Activated T-helper 1 cell treated with Interleukin-2 at 50 U/mL for 16 hours (primary cell): ENCODE measurements around the gene TMEM11.
"Not testable (repeated sequence)": the region's sequence is repeated elsewhere in the genome, so short reads cannot be mapped to it uniquely, and the experiment has no call there.

Experiments
- DNase-seq: peaks from one replicate; pipeline ENCODE4 v3.0.0-alpha.2; 2020; ENCODE audit warnings: low read depth

Gene TMEM11

DNA sequence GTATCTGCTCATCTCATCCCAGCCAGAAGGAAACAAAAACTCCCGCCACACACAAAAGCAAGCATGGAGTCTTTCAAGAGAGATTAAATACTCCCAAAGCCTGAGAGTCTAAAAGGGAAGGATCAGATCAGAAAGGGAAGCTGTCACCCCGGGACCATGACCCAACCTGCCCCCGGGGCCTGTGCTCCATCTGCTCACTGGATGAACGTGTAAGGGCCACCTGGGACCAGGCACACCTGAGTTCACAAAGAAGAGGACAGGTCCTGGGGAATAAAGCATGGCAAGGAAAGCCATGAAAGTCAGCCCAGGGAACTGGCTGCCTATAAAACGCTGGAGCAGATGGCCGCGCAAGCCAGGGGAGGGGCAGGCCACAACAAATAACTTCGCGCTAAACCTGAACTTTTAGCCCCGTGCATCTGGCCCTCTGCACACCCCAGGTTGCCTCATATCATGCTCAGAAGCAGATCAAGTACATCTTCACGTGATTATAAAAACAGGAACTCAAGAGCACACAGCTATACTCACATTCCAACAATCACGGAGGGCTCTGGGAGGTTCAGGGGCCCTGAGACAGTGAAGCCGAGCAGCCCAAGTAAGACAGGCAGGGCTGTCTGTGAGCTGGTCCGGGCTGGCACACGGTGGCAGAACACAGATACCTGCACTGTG lies 3.4 kb downstream of the TMEM11 start:
- no peak for DNase-seq

DNA sequence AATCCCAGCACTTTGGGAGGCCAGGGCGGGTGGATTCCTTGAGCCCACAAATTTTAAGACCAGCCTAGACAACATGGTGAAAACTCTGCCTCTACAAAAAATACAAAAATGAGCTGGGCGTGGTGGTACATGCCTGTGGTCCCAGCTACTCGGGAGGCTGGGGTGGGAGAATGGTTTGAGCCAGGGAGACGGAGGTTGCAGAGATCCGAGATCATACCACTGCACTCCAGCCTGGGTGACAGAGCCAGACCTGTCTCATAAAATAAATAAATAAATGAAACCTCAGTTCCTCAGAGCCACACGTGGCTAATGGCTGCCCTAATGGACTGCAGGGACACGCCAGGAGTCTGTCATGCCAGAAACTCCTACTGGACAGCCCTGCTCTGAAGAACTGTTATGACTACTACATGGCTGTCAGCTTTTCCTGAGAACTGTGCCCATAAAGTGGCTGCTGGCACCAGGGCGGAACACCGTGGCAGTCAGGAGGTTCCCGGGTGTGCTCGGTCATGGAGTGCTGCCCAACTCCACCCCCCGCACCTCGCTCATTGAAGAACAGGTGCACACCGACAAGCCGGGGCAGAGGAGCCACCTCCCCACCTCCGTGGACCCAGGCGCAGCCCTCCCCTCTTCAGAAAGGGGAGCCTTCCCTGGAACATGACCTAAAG lies 4.3 kb downstream of the TMEM11 start:
- no peak for DNase-seq

DNA sequence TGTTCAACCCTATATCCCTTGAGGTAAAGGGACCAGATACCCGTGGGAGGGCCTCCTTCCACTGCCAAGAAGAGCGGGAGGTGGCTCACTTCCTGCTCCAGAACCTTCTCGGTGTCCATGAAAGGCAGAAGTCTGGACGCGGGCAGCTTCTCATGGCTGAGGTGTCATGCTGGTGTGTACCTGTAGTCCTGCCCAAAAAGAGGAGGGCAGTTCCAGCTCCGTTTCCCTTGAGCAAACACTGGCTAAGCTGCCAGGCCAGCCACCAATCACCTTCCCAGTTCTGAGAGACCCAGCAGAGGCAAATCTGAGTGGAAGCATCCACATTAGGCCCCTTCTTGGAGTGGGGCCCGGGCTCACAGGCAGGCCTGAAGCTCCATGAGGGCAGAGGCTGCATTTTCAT lies 5.6 kb downstream of the TMEM11 start:
- DNase-seq: no peak

DNA sequence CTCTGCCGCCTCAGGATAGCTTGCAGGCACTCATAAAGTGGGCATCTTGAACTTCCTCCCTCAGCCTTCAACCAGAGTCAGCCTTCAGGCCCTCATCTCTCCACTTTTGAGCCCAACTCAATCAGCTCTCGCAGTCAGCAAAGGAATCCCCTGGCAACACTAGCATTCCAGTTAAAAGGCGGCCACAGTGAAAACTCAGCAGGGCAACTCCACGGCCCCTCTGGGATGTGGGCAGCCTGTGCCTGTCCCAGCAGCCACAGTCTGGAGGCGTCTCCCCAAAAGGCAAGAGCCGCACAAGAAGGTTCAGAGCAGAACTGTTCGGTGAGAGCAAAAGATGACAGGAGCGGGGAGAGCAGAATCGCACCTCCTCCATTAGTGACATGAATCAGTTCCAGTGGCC lies 9.0 kb downstream of the TMEM11 start:
- DNase-seq: no peak

DNA sequence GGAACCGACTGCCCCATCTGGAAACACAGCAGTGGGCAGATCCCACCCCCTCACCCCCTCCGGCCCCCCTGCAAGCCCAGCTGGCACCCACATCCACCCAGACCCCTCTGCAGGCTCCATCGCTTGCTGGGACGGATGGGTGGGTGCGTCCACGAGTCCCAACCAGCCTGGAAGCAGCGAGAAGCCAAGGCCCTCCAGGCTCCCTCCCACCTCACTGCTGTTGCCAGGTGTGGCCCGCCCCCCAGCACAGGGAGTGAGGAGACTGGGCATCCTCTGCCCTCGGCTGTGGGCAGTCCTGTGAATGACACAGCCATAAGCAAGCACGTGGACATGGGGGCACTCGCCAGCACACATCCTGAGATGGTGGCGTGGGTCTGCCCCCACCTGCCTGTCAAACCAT lies 11.4 kb downstream of the TMEM11 start:
- DNase-seq: no peak

DNA sequence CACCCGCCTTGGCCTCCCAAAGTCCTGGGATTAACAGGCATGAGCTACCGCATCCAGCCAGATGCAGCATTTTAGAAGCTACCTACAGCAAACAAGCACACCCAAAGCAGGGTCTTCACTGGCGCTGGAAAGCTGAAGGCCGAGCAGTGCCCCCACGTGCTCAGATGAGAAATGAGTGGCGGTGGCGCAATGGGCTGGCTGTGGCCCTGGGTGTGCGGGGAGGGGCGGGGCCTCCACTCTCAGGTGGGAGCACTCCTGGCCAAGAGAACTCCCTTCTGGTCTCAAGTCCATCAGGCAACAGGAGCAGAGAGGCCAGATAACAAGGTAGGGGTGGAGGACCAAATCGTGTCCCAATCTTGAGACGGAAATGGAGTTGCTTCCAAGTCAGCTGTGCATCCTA lies 12.1 kb downstream of the TMEM11 start:
- DNase-seq: no peak

DNA sequence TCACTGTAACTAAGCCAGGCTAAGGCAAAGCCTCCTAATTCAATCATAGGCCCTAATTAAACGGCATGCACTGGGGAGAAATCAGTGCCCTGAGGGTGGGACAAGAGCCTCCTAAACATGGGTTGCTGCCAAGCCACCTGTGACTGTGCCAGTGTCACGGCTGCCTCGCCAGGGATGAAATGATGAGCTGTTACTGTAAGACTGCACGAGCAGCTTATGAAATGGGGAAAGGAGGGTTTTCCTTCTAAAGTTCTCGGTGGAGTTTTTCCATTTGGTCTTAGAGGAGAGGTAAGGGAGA lies 12.7 kb downstream of the TMEM11 start:
- DNase-seq: no peak

DNA sequence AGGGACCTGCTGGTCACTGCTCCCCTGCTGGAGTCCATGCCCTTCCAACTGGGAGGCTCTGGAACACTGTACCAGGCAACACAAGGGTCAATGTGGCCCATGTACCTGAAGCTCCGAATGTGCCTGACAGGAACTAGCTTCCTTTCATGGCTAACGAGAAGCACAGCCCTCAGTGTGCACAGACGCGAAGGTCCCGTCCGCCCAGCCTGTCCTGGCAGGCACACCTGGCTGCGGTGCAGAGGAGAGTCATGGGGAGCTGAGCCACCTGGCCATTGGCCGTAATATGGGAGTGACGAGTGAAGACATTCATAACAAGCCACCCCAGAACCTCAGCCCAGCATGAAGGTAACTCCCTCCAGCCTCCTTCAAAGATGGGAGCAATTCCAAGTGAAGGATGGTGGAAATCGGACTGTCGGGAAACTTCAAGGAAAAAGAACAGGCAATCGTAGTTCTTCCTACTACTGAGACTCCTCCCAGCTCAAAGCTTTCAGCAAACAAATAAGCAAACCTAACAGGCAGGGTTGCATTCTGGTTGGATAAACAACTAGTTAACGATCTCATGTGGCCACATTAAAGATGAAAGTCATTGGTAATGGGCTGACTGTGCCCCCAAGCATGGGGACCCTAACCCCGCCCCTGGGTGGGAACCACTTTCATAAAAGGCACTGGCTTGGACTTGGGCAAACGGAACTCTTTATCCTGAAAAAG lies 13.2 kb downstream of the TMEM11 start:
- no peak for DNase-seq

DNA sequence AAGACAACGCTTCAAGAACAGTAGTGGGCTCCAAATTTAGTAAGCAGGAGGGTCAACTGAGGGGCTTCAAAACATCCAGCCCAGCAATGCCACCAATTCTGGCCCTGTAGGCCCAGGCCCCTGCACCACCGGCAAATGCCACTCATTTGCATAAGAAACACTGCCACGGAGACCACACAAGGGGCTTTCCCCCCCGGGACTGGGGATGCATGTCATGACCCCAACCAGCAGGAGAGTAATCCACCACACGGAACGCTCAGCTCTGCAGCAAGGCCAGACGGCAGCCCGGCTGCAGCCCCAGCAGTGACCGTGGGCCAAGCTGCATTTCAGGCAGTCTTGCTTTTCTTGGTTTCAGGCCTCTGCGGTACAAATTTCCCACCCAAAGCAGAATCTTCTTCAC lies 14.1 kb downstream of the TMEM11 start:
- no peak for DNase-seq

DNA sequence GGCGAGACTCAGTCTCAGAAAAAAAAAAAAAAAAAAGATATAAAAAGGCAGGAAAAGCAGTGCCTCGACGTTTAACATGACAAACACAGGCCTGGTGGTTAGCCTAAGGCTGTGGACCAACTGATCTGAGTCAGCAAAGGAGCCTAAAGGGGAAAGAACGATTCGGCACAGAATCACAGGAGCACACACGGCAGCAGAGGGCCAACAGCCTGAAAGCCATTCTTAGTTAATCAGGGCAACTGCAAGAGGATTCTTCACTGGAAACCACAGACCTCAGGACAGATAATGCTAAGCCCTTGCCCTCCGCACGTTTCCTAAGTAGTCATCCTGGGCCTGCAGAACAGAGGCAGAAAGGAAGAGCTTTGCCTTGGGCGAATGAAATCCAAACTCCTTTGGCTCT lies 14.7 kb downstream of the TMEM11 start:
- no peak for DNase-seq

DNA sequence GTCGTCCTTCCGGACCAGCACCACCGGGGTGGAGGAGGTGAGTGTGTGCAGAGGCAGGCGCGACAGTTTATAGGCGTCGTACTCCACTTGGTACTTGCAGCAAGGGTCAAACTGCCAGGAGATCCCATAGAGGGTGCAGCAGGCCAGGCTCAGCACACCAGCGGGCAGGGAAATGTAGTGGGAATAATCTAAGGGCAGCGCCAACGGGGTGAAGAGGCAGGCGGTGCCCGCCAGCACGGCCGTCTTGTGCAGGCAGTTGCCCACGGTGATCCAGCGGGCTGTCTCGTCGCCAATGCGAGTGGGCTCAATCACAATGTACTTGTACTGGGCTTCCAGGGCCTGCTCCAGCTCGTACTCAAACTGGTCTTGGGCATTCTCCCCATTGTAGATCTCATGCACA lies 15.6 kb downstream of the TMEM11 start:
- no peak for DNase-seq

DNA sequence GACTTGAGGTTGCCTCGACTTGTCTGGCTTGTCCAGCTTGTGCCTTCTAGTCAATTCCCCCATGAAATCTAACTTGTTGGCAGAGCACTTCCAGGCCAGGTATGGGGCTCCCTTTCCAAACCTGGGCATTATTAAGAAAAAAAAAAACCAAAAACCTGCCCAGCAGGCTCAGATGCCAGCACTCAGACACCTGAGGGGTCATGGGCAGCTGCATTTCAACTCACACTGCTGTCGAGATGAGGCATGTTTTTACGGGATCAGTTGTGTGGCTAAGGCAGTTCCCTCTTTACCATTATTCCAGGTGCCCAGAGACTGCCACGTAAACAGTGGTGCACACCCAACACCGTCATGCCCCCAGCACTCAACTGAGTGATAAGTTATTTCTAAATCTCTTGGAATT lies 17.8 kb downstream of the TMEM11 start:
- no peak for DNase-seq

DNA sequence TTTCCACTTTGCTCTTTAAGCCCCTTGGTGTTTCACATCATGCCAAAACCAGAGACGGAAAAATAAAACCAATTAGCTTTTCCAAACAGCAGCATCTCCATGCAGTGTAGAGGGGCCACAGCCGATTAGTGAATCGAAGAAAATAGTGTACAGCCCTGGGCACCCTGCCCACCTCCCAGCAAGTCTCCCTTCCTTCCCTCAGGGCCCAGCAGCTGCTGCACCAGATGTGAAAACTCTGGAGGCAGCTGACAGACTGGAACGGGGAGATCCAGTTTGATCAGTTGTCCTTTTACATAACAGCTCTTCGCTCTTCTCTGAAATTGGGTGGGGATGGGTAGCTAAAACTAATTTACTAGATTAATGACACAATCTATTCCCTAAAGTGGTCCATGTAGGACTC lies 19.3 kb downstream of the TMEM11 start:
- DNase-seq: no peak

DNA sequence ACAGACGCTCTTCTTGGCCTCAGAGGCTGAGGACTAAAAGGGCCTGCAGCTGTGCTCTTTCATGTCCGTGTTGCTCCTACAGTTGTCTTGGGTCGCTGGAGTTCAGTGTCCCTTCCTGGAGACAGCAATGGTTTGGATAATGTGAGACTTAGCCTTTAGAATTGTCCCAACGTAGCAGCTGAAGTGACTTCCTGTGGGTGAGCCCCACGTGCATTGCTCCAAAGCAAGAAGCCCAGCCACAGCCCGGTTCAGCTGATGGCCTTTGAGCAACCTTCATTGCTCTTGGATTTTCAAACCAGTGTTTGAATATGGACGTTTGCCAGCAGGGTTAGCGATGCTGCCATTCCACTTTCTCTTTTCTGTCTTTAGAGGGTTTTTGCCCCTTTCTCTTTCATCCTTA lies 19.7 kb downstream of the TMEM11 start:
- no peak for DNase-seq

DNA sequence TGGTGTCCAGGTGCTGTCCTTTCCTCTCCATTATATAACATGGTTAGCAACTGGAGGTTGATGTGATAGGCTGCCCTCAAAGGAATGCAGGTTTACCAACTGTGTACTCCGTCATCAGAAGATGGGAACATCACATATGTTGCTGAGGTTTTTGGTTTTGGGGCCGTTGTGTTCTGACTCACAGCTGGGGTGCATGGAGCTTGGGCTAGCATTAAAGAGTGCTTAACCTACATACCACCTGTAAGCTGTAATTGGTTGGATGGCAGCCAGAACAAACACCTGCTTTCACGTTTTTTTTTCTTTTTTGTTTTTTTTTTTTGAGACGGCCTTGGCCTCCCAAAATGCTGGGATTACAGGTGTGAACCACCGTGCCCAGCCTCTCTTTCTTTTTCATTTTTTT lies 20.9 kb downstream of the TMEM11 start:
- DNase-seq: no peak

DNA sequence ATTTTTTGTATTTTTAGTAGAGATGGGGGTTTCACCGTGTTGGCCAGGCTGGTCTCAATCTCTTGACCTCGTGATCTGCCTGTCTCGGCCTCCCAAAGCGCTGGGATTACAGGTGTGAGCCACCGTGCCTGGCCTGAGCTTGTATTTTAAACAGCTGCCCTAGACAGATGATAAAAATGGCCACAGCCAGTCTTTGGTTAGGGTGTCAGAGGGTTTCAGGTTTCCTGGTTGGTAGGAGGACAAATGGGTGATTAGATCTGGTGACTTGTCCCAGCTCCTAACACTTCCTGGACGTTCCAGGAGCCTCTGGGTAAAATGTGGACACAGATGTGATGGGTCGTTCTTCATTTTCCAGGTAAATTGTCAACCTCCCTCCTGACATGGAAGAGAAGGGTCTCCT lies 21.5 kb downstream of the TMEM11 start:
- not testable (repeated sequence) for DNase-seq

DNA sequence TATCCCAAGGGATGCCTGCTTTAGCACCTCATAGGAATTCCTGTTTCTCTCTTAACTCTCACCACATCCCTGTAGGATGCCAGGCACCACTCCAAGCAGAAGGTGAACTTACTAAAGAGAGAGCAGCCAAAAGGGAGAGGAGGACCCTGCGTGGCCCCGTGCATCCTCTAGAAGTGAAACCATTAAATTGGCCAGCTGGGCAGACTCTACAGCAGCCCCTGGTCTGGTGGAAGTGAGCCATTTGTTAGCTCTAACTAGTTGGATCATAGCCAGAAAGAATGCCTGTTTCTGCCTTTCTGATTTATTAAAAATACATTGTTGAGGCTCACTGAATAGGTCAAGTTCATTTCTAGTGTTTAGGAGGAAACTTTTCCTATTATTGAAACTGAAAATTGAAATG lies 22.3 kb downstream of the TMEM11 start:
- no peak for DNase-seq

DNA sequence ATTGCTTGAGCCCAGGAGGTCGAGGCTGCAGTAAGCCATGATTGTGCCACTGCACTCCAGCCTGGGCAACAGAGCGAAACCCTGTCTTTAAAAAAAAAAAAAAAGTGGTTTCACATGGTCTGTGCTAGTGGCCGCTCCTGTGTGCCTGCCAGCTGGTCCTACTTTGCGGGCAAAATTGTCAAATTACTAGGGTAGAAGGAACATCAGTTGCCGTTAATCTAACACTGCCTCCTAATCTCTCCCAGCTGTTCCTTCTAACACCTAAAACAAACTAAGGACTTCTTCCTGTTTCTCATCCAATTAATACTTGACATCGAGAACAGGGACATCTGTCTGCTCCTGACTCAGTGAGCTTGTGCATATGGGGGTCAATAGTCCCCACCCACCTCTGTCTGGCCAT lies 23.9 kb downstream of the TMEM11 start:
- DNase-seq: no peak

DNA sequence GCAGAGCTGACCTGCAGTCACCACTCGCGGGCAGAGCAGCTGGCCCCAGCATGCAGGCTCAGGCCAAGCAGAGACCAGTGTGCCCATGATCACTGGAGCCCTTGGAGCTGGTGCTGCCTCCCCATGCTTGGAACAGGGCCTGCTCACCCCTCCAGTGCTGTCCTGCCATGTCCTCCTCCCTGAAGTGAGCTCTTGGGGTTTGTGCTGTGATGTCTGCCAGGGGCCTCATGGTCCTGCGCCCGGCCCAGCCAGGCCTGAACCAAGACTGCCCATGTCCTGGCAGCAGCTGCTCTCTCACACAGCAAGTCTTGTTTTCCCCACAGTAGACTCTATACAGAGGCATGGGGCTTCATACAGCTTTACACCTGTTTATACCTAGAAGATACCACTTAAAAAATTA lies 24.6 kb downstream of the TMEM11 start:
- no peak for DNase-seq

DNA sequence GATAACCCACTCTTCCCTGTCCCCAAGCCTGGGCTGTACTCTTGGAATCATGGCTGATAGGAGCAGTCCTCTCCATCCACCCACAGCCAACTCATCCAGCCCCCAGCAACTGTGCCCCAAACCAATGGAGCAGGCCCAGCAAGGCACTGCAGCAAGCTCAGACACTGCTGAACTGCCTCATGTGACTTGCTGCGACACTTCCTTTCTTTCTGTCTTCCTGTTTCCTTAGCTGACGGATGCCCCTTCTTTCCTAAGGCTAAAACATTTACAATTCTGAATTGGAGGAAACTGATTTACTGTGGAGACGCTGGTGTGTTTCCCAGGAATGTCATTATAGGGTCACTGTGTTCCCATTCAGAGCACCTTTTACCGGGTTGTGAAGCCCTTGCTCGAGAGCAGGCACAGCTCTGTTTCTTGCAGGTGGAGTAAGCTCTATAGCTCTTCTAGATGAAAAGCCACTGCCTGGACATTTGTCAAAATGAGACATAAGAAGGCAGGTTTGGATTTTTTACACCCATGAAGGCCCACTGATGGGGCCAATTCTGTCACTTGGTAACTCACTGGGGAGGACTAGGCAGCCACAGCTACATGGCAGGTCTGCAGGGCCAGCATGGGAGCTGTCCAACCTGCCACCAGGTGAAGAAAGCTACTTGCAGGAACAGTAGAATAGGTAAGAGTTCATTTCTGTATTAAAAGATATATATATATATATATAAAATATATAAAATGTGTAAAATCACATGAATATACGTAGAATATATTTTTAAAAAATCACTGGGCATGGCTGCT lies 27.4 kb downstream of the TMEM11 start:
- DNase-seq: no peak

DNA sequence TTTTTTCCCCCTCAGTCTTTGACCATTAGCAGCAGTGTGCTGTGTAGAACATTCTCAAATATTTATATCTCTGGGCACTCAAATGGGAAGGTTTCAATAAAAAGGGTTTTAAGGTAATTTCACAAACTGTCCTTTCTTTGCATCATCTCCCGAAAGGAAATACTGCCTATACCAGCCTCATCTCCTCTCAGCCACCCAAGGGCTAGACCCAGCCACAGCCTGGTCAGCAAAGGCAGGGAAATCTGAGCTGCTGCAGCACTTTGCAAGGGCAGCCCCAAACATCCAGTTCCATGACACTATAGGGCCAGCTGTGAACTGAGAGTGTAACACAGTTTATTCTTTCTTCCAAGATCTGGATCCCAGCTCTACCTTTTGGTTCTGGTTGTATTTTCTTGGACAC lies 28.9 kb downstream of the TMEM11 start:
- DNase-seq: no peak

DNA sequence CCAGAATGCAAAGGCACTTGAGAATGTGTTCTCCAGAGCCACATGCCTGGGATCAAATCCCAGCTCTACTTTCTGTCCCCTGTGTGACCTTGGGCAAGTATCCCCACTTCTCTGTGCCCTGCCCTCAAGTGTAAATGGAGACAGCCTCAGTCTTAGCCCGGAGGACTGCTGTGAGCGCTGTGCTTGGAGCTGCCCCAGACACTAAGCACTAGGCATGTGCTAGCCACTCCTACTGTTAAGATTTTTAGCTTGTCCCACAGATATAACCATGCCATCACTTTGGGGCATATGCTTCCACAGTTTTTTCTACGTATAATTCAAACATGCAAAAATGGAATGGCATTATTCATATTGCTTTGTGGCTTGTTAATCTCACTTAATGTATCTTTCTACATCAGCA lies 29.4 kb downstream of the TMEM11 start:
- no peak for DNase-seq

DNA sequence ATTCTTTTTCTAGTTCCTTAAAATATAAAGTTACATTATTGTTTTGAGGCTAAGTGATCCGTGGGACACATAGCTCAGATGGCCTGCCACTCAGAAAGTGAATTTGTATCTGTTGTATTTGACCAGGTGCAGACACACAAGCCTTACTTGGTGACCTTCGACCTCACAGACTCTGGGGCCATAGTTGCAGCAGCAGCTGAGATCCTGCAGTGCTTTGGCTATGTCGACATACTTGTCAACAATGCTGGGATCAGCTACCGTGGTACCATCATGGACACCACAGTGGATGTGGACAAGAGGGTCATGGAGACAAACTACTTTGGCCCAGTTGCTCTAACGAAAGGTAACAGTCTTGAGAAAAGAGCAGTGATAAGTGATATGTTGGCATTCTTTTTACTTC lies 30.5 kb downstream of the TMEM11 start:
- DNase-seq: no peak
